Osteoblast (primary cell): ENCODE data around the gene ARHGAP15. TPM values are rescaled to one million over a fixed set of nuclear protein-coding genes. Genes with fewer than 3 reads are reported as not detected.

Experiments used
- DNase-seq: peaks from one replicate; pipeline ENCODE4 v3.0.0; 2011; ENCODE audit warnings: low spot score, mixed read lengths; ENCODE audit not compliant: insufficient read length; ENCODE audit errors: missing footprints
- H2AFZ ChIP-seq: 2 replicates; pipeline ENCODE4 v1.6.0; 2011; ENCODE audit warnings: mild to moderate bottlenecking, low read length
- H3K27ac ChIP-seq: 2 replicates; pipeline ENCODE4 v1.5.1; 2011; ENCODE audit warnings: mild to moderate bottlenecking, low read depth, low read length, moderate library complexity
- H3K27me3 ChIP-seq: 2 replicates; pipeline ENCODE4 v1.6.0; 2012; ENCODE audit warnings: mild to moderate bottlenecking, control low read depth, inconsistent platforms, low read length, moderate library complexity; ENCODE audit not compliant: insufficient read depth
- H3K36me3 ChIP-seq: 2 replicates; pipeline ENCODE4 v1.5.1; 2011; ENCODE audit warnings: mild to moderate bottlenecking, low read length, control low read depth, moderate library complexity; ENCODE audit not compliant: insufficient read depth
- H3K4me1 ChIP-seq: 2 replicates; pipeline ENCODE4 v1.5.1; 2011; ENCODE audit warnings: mild to moderate bottlenecking, low read length, control low read depth, moderate library complexity; ENCODE audit not compliant: insufficient read depth
- H3K4me2 ChIP-seq: 2 replicates; pipeline ENCODE4 v1.6.0; 2011; ENCODE audit warnings: mild to moderate bottlenecking, low read length; ENCODE audit not compliant: insufficient read depth
- H3K4me3 ChIP-seq: fragments of 200-600 bp; sonication (generic); 3 replicates; pipeline ENCODE4 v1.5.1; 2012; ENCODE audit warnings: mild to moderate bottlenecking, low read length, inconsistent platforms; ENCODE audit not compliant: insufficient read depth
- H3K79me2 ChIP-seq: 2 replicates; pipeline ENCODE4 v1.6.0; 2012; ENCODE audit warnings: mild to moderate bottlenecking, low read length, control low read depth, inconsistent platforms; ENCODE audit not compliant: insufficient read depth
- H3K9me3 ChIP-seq: 2 replicates; pipeline ENCODE4 v1.5.1; 2011; ENCODE audit warnings: low read depth, low read length, control low read depth
- H4K20me1 ChIP-seq: 2 replicates; pipeline ENCODE4 v1.6.0; 2012; ENCODE audit warnings: mild to moderate bottlenecking, low read length, control low read depth; ENCODE audit not compliant: insufficient read depth
- total RNA-seq: library from RNA; depleted of rRNA; stranded (reverse); fragments of >200 nt; gene quantifications from 2 replicates; pipeline ENCODE4 v1.2.3, GENCODE V29; 2012
- TF ChIP-seq, protein P1 (sequence below): IDR thresholded peaks from 2 replicates; pipeline ENCODE4 v1.5.1; 2011; ENCODE audit warnings: mild to moderate bottlenecking, low read depth, low read length, moderate library complexity; ENCODE audit errors: extremely low read depth

The ARHGAP15 gene
- total RNA-seq, 1 donor, result 2.2 TPM

DNA sequence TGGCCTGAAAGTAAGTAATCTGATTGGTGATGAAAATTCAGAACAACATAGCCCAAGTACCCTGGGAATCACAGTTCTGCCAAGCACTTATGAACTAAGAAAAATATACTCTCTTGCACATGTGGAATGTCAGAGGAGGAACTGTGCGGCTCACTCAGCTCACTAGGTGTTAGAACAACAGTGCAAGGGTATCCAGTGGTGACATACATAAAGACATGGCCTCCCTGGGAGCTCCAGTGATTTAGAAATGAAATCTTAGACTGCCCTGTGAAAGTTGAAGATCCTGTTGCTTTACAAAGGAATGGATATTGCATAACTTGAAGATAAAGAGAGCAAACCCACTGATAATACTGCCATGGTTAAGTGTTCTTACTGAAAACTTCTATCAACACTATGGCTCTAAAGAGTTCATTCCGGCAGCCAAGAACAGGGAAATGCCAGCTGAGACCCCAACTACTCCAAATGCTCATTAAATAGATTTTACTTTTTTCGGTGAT, 246.2 kb downstream of the ARHGAP15 start:
- H3K27me3 ChIP-seq, result no peaks in the 10 kb centered on the region
- no peaks in the 10 kb centered on the region for H3K36me3 ChIP-seq
- H3K27ac ChIP-seq, result no peak overlapping the region
- H4K20me1 ChIP-seq, result no peaks in the 10 kb centered on the region
- H2AFZ ChIP-seq, result no peak overlapping the region
- H3K79me2 ChIP-seq, result no peaks in the 10 kb centered on the region
- TF ChIP-seq, protein P1, sequence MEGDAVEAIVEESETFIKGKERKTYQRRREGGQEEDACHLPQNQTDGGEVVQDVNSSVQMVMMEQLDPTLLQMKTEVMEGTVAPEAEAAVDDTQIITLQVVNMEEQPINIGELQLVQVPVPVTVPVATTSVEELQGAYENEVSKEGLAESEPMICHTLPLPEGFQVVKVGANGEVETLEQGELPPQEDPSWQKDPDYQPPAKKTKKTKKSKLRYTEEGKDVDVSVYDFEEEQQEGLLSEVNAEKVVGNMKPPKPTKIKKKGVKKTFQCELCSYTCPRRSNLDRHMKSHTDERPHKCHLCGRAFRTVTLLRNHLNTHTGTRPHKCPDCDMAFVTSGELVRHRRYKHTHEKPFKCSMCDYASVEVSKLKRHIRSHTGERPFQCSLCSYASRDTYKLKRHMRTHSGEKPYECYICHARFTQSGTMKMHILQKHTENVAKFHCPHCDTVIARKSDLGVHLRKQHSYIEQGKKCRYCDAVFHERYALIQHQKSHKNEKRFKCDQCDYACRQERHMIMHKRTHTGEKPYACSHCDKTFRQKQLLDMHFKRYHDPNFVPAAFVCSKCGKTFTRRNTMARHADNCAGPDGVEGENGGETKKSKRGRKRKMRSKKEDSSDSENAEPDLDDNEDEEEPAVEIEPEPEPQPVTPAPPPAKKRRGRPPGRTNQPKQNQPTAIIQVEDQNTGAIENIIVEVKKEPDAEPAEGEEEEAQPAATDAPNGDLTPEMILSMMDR, result no peak
- no peaks in the 10 kb centered on the region for H3K9me3 ChIP-seq
- no peaks in the 10 kb centered on the region for H3K4me1 ChIP-seq
- H3K4me3 ChIP-seq, result no peak overlapping the region
- no peak overlapping the region for H3K4me2 ChIP-seq
- DNase-seq, result no peak

DNA sequence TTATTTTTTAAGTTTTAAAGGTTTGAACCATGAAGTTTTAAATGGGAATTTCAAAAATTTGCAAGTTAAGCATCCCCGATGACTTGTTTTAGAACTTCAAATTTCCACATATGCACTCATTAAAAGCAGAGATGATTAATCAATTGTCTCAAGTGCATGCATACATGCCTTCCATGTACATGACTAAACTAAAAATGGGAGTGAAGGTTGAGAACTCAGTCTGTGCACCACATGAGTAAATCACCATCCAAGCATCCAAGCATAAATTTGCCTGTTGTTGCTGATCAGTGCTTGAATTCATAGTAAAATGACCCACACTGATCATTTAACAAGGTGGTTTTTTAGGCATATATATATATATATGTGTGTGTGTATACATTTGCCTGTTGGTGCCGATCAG, 249.8 kb downstream of the ARHGAP15 start:
- no peaks in the 10 kb centered on the region for H3K27me3 ChIP-seq
- no peak overlapping the region for H3K27ac ChIP-seq
- no peaks in the 10 kb centered on the region for H3K9me3 ChIP-seq
- H4K20me1 ChIP-seq, result no peaks in the 10 kb centered on the region
- H3K4me2 ChIP-seq, result no peak overlapping the region
- DNase-seq, result no peak
- TF ChIP-seq, protein P1, result no peak
- H3K4me1 ChIP-seq, result no peaks in the 10 kb centered on the region
- no peaks in the 10 kb centered on the region for H3K79me2 ChIP-seq
- H3K36me3 ChIP-seq, result no peaks in the 10 kb centered on the region
- no peak overlapping the region for H2AFZ ChIP-seq
- no peak overlapping the region for H3K4me3 ChIP-seq

DNA sequence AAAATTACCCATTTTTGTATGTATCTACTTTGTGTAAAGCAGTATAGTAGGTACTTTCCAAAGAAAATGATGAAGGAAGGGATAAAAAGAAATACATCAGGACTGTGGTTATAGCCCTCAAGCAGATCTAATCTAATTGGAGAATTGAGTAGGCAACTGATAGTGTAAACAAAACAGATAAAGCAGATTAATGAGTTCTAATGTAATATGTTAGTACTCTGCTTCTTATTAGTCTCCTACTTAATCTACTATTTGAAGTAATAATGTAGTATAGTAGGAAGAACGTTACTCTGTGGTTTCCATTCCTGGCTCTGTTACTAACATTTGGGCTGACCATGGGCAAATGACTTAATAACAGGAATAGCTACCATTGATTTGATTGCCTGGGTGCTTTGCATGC, 250.7 kb downstream of the ARHGAP15 start:
- TF ChIP-seq, protein P1, result no peak
- H2AFZ ChIP-seq, result no peak overlapping the region
- H4K20me1 ChIP-seq, result no peaks in the 10 kb centered on the region

DNA sequence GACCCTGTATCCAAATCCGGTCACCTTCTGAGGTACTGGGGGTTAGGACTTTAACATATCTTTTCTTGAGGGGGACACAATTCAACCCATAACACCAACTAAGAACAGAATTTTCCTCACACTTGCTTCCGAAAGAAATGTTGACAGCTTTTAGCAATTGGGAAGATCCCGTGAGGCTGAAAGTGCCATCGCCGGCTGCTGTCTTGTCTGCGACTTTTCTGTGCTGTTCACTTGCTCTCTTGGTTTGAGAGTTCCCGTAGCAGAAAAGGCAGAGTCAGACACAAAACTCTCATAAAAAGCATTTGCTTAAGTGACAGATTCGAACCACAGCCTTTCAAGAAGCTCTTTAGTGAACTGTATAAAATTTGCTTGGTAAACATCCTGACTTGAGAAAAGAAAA, 253.4 kb downstream of the ARHGAP15 start:
- no peaks in the 10 kb centered on the region for H3K4me1 ChIP-seq
- no peak overlapping the region for H3K27ac ChIP-seq
- no peaks in the 10 kb centered on the region for H3K9me3 ChIP-seq
- no peaks in the 10 kb centered on the region for H3K27me3 ChIP-seq
- no peaks in the 10 kb centered on the region for H3K79me2 ChIP-seq
- no peak overlapping the region for H2AFZ ChIP-seq
- H3K4me3 ChIP-seq, result no peak overlapping the region
- no peaks in the 10 kb centered on the region for H4K20me1 ChIP-seq
- no peak overlapping the region for H3K4me2 ChIP-seq
- TF ChIP-seq, protein P1, result no peak
- no peaks in the 10 kb centered on the region for H3K36me3 ChIP-seq
- no peak for DNase-seq

More for the DNA sequence above, 250.7 kb downstream of the ARHGAP15 start:
- Histone ChIP-seq H3K9me3 (no peaks in the 10 kb centered on the region), H3K27me3 (no peaks in the 10 kb centered on the region), H3K4me3 (no peak overlapping the region), H3K4me2 (no peak overlapping the region), H3K36me3 (no peaks in the 10 kb centered on the region), H3K27ac (no peak overlapping the region), H3K4me1 (no peaks in the 10 kb centered on the region), H3K79me2 (no peaks in the 10 kb centered on the region)
- no peak for DNase-seq
